ENCODE measurements around the gene RAPGEF4.

The RAPGEF4 gene

GRCh38 chr2:172808156-172808555 lies 72.5 kb downstream of the RAPGEF4 start:
- TF ChIP-seq CTCF (IDR thresholded peaks at IDR 0.05; ENCODE audit: insufficient read depth, missing control alignments): no peak
- FAIRE-seq (no peak), DNase-seq (ENCODE audit: insufficient read length, low spot score) (no peak)

GRCh38 chr2:172811027-172811426 lies 75.4 kb downstream of the RAPGEF4 start:
- TF ChIP-seq CTCF (IDR thresholded peaks at IDR 0.05; ENCODE audit: insufficient read depth, missing control alignments): no peak
- DNase-seq (ENCODE audit: insufficient read length, low spot score): no peak

GRCh38 chr2:172812158-172812744 lies 76.6 kb downstream of the RAPGEF4 start:
- TF ChIP-seq CTCF (IDR thresholded peaks at IDR 0.05; ENCODE audit: insufficient read depth, missing control alignments): no peak
- DNase-seq (ENCODE audit: insufficient read length, low spot score) (no peak), FAIRE-seq (no peak)

More at GRCh38 chr2:172811027-172811426, 75.4 kb downstream of the RAPGEF4 start:
- no peak for FAIRE-seq

- FAIRE-seq (no peak), DNase-seq (ENCODE audit: insufficient read length, low spot score) (no peak)
- TF ChIP-seq CTCF (IDR thresholded peaks at IDR 0.05; ENCODE audit: insufficient read depth, missing control alignments): peak; percentile 68
Observed at GRCh38 chr2:172813314-172813888, 77.8 kb downstream of the RAPGEF4 start.

- no peak for DNase-seq (ENCODE audit: insufficient read length, low spot score)
- FAIRE-seq: no peak
- no peak for TF ChIP-seq CTCF (IDR thresholded peaks at IDR 0.05; ENCODE audit: insufficient read depth, missing control alignments)
Observed at GRCh38 chr2:172817411-172817810, 81.8 kb downstream of the RAPGEF4 start.

- DNase-seq (ENCODE audit: insufficient read length, low spot score) (no peak), FAIRE-seq (no peak)
- TF ChIP-seq CTCF (IDR thresholded peaks at IDR 0.05; ENCODE audit: insufficient read depth, missing control alignments): no peak
Observed at GRCh38 chr2:172819943-172820342, 84.3 kb downstream of the RAPGEF4 start.
